Stimulated activated CD4-positive, alpha-beta T cell treated with anti-CD3 and anti-CD28 coated beads, Interleukin-4, amount 100 ng/mL, for 4 hours (primary cell): ENCODE measurements around the gene TNFRSF8.
A peak's percentile ranks its signal among the peaks of the same experiment; 100 is the strongest.

Experiments
- DNase-seq, 2 experiments: peaks; one replicate each; pipeline ENCODE4 v3.0.0-alpha.2; 2020

TNFRSF8 gene

DNA sequence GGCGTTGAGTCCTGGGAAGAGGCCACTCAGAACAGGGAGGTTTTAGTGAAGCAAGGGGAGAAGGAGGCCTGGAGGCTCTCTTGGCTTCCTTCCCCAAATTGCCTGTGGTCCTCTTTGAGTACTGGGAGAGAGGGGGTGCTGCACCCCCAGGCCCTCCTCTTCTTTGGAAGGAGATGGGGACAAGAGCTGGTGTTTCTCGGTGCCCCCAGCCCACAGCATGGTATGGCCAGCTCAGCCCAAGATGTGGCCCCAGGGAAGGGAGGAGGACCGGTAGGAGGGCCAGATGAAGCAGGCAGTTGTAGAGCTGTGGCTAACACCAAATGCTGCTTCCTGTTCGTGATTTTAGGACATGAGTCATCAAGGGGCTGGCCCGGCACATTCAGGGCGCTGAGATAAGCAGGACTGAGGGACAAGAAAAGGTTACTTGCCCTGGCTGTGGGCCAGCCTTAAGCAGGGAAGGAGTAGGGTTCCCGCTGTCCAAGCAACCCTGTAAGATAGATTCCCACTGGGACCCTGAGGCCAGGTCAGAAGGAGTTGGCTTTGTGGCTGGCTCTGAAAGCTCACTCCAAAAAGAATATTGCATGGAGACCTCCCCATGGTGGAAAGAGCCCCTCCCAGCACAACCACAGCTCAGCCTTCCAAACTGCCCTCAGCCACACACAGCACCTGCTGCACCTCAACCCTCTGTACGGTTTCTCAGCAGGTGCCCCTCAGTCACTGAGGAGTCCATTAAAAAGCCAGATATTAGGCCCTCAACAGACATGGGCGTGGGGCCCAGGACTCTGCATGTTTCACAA is 98.8 kb downstream of the TNFRSF8 start:
- peak; percentile 55 to 77 for DNase-seq

DNA sequence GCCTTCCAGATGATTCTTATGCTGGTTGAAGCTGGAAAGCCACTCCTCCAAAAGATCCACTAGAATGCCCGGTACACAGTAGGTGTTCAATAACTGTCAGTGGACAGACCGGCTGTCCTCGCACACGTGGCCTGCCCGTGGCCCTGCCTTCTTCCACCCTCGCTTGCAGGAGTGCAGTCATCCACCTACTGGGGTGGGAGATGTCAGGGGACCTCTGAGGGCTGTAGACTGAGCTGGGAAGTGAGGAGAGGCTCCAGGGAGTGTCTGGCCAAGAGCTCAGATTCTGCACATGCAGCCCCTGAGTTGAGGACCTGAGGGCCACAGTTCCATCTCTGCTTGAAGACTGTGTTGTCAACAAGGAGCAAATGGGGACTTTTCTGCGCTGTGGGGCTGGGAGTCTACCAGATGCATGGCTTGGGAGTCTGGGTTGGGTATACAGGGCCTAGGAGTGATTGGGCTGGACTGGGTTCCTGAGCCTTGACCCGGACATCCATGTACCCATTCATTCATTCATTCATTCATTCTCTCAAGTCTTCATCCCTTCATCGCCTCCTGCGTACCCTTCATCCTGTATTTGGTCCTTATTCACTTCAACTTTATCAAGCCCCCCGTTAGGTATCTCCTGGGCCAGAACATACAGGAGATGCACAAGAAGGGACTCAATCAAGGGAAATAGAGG is 99.5 kb downstream of the TNFRSF8 start:
- no peak for DNase-seq

DNA sequence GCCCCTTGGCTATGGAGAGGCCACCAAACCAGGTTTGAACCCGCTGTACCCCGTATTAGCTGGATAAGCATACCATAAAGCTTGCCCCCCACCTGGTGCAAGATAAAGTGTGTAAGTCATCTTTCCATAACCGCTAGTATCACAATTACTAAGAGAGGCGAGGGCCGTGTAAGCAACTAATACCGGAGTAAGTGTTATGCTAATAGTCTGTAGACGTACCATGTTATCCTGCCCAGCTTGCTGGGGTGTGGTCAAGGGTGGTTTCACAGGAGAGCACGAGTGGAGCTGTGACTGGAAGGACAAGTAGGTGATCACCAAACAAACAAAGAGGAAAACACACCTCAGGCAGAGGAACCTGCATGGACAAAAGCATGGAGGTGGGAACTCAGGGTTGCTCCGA is 100.1 kb downstream of the TNFRSF8 start:
- no peak for DNase-seq

DNA sequence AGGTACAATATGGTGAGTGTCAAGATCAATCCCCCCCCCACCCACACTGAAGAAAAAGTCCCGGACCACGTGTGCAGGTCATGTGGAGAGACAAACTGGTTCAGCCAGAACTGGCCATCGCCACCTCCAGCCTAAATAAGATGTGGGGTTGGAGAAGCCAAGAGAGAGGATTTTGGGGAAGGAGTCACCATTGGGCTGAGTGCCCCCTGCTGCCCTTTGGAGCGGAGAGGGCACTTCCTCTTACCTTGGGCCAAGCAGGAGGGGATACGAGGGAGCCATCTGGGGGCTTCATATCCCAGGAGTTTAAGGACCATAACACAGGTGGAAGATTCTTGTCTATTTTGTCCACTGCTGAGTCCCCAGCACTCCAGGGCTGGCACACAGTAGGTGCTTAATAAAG is 101.1 kb downstream of the TNFRSF8 start:
- DNase-seq, result no peak

DNA sequence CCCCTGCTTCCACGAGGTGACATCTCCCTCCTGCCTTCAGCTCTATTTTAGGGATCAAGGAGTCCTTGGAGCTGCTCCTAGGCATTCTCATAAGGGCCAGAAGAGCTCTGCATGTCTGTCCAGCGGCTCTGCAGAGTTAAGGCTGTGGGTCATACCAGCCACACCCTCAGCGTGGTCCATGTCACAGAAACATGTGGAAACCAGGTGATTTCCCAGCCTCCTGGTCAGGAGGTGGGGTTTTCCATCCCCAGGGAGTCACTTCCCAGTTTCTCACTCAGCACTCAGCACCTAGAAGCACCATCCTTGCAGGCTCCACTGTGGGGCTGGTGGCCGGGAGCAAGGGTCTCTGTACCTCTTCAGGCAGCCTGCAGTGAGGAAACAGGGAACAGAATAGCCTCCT is 102.2 kb downstream of the TNFRSF8 start:
- DNase-seq, result no peak

DNA sequence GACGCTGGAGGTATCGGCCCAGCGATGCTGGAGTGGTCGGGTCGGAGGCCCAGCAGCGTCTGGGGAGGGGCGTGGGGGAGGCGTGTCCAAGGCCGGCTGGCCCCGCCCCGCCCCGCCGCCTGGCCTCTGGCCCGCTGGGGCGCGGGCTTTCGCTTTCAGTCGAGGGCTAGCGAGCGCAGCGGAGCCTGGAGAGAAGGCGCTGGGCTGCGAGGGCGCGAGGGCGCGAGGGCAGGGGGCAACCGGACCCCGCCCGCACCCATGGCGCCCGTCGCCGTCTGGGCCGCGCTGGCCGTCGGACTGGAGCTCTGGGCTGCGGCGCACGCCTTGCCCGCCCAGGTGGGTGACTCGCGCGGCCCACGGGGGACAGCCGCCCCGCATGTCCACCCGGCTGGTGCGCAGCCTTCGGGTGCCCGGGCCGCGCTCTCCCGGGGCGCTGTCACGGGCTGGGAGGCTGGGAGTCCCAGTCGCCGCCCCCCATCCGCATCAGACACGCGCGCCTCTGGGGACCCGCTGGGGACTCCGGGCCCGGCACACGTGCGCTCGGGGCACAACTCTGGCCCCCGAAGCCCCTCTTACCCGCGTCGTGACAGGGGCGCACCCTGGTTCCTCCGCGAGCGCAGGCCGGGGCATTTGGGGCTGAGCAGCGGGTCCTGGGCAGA is 103.9 kb downstream of the TNFRSF8 start, which contains the start of gene TNFRSF1B:
Gene TNFRSF1B (plus strand): TSS at position 158 of the 659 bp plus-strand sequence. CDS start 101 bp downstream, at position 259.
- DNase-seq, result peak; percentile 67 to 77

DNA sequence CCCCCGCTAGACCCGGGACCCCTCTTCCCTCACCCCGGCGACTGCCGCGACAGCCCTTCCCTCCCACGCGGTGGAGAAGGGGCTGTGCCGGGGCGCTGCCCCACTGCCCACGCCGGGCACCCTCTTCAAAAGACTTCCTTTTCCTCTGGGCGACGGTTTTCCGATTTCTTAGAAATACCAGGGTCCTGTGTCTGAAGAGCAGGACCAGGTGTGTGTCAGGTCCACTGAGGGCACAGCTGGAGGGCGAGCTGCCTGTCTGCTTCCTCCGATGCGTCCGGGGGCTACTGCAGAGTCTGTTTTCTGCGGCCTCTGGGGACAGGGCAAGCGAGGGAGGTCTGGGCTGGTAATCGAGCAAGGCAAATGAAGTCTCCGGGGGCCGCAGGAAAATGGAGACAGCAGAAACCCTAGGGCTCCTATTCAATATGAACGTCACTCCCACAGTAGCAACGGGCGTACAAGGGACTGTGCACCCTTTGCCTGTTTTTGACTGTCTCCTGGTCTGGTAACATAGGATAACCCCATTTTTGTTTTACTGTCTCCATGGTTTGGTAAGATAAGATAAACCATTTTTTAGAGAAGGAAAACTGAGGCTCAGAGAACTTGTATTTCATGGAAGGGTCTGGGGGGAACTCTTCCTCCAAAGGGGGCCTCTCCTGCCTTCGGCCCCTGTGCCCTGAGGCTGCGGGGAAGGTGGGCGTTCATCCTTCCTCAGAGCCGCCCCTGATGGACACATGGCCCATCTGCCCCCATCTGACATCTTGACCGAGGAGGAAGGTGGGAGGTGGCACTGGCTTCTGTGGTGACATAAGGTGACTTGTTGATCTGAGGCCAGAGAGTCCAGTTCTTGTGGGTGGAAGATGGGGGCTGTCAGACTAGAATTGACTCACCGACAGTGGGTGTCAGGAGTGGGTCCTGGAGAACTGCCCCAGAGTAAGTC is 104.7 kb downstream of the TNFRSF8 start:
- peak; percentile 27 to 30 for DNase-seq

DNA sequence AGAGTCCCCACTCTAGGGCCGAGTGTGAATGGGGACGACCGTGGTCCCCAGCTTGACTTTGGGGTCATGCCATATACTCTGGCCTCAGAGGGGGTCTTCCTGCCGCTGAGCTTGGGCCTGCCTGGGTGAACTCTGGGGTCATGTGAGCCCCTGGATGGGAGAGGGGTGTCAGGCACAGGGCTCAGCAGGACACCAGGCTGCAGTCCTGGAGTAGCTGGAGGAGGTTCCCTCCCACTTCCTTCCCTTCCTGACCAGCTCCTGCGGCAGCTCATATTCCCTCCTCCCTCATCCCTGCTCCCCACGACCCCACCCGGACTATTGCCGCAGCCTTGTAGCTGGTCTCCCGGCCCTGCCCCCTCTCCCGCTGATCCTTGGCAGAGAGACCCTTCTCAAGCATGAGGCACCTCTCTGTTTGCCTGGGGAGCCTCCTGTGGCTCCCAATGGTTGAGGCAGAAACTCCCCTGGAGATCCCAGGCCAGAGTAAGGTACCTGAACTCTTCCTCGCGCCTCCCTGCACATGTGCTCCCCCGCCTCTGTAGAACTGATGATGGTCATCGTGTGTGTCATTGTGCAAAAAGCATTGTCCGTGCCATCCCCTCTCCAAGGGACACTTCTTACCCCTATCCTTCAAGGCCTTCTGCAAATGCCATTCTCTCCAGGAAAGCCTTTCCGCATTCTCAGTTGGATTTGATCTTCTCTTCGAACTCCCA is 105.5 kb downstream of the TNFRSF8 start:
- DNase-seq, result no peak

DNA sequence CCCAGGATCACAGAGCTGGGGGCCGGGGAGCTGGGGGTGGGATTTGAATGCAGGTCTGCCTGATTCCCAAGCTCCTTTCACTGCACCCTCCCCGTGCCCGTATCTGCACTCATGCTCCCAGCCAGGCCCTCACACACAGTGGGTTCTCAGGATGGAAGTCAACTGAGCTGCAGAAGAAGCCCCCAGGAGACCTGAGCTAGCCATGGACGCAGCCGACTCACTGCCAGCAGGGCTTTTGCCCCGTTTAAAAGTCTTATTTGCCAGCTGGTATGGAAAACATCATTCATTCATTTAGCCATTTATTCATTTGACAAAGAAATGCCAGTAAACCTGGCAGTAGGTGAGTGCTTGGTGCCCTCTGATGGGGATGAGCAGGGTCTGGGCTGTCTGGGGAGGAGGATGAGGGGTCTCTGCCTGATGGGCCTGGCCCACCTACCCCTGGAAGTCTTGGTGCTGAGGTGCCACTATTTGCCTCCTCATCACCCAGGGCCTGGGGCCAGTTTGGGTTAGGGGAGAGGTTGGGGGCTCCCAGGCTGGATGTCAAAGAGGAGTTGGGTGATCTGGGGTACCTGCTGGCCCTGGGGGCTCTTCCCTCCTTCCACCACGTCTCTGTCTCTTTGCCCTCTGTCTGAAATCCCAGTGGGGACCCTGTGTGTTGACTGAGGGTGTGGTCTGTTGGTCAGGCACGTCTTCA is 106.5 kb downstream of the TNFRSF8 start:
- DNase-seq, result no peak

DNA sequence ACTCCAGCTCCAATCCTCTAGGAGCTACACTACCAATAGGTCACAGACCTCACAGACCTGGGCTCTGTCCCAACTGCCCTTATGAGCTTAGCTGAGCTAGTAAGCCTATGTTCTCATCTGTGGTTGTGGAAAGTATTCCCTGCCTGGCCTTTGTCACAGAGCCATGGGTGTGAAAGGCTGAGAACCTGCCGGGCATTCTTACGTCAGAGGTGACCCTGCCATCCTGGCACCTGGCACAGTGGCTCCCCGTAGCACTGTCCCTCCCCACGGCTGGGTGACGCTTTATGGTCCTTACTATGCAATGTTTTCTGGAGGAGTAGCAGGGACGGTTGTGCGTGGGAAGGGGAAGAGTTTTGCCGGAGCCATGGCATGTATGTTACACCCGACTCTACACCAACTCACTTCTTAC is 107.2 kb downstream of the TNFRSF8 start:
- DNase-seq, result no peak

DNA sequence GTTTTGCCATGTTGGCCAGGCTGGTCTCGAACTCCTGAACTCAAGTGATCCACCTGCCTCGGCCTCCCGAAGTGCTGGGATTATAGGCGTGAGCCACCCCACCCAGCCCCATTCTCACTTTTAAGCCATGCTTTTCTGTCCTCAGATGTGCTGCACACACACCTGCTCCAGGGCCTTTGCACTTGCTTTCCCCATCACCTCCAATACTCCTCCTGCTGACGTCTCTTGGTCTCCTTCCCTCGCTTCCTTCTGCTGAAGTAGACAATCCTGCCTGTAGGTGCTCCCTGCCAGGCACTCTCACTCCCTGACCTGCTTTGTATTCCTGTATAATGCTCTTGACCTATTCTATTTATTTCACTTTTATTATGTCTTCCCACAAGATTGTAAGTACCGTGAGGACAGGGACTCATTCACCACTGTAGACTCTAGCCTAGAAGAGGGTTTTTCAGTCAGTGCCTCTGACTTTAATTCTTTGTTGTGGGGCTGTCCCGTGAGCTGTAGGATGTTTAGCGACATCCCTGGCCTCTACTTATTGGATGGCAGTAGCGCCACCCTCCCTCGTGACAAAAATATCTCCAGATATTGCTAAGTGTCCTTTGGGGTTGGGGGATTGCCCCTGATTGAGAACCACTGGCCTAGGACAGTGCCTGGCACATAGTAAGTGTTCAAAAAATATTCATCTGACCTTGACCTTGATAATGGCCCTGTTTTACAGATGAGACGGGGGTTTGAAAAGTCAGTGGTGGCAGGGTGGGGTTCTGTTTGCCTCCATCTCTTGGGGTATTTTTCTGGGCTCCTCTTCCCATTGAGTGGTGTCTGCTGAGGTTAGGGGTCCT is 108.3 kb downstream of the TNFRSF8 start:
- DNase-seq, result peak in 1 of 2 experiments; percentile 27

DNA sequence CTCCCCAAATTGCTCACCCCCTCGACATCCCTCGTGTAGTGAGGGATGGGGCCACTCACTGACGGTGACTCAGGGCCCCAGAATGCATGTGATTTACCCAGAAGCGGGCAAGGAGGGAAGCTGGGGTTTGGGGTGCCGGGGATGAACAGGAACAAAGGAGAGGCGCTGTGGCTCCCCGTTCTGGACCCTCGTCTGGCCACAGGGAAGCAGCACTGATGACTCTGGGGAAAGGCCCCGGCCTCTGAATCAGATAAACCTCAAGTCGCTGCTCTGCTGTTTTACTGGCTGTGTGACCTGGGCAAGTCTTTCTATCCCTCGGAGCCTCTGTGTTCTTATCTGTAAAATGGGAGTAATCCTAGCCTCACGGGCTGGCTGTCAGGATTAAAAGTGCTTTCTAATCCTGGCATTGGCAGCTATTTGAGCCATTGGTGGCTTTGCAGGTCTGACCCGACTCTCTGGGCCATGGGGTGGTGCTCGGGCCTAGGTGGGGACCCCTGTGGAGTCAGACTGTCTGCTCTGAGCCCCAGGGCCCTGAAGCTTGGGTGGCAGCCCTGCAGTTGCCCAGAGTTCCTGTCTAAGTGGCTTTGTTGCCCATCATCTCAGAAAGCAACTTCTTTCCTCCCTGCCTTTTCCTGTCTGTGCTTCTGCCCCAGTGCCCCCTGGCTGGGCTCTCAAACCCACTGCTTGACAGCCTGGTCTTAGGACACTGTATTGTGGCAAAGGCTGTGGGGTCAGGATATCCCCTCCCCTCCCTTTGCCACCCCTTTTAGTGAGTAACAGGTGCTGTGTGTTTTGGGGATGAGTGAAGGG is 109.1 kb downstream of the TNFRSF8 start:
- peak in 1 of 2 experiments; percentile 25 for DNase-seq

DNA sequence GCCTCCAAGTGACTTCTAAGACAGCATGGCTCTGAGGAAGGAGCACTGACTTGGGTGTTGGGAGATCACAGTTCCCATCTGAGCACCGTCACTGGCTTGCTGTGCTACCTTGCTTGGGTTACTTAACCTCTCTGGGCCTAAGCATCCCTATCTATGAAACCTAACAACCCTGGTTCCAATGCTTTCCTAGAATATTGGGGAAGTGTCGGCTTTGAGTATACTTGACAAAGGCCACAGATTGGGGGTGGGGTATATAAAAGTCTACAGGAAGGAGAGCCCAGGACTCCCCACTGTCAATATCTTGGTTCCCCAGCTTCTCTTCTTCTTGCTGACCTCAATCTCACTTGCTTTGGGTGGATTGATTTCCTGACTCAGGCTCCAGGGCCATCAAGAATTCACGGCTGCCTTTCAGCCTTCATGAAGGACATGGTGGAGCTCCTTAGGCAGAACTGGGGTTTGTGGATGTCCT is 110.0 kb downstream of the TNFRSF8 start:
- DNase-seq, result no peak

DNA sequence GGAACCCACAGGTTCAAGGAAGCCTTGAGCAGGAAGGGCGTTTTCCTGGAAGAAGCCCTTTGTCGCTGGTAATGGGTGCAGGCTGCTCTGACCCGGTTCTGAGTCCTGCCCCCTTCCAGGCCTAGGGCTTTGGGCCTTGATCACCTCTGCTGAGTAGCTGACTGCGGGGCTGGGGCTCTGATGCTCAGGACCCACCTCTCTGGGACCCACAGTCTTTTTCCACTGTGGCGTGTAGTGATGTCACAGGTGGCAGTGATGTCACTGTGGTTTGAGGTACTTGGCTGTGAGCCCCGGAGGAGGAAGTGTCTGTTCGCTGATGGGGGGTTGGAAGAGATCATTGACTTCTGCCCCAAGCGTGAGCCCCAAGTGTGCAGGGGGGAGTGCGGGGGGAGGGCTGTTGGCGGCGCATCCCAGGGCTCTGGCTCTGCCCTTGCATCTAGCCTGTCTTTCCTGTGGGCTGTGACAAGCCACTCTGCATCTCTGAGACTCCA is 110.6 kb downstream of the TNFRSF8 start:
- DNase-seq, result peak; percentile 74 to 97

DNA sequence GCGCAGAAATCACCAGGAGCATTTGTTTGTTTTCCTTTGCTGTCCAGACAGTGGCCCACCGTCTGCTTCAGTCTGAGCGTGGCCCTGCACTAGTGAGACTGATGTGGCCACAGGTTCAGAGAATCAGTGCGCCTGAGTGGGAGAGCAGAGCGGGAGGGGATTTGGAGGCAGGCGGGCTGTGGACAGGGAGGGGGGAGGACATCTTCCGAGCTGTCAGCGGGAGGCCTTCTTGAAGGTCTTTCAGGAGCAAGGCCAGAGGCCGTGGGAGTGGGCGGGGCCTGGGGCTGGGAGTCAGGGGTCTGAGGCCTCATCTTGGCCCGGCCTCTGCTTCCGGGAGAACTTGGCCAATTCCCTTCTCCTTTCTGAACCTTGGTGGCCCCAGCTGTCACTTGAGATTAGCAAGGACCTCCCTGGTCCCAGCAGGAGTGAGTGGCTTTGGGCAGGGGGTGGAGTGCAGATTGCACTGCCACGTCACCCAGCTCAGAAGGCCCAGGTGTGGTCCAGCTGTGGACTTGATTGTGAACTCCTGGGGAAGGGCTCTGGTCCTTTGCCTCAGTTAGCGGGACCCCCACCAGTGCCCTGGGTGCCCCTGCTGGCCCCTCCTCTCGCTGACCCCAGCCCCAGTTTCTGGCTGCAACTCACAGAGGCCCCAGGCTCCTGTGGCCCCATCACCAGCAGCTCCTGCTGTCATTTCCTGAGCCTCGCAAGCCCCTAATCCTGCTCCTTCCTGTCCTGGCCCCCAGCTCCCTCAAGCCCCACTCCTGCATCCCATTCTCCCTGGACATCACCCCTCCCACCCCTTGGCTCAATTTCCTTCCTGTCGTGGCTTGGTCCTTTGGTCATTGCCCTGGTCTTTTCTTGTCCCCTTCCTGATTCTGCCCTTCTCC is 112.1 kb downstream of the TNFRSF8 start:
- no peak for DNase-seq

DNA sequence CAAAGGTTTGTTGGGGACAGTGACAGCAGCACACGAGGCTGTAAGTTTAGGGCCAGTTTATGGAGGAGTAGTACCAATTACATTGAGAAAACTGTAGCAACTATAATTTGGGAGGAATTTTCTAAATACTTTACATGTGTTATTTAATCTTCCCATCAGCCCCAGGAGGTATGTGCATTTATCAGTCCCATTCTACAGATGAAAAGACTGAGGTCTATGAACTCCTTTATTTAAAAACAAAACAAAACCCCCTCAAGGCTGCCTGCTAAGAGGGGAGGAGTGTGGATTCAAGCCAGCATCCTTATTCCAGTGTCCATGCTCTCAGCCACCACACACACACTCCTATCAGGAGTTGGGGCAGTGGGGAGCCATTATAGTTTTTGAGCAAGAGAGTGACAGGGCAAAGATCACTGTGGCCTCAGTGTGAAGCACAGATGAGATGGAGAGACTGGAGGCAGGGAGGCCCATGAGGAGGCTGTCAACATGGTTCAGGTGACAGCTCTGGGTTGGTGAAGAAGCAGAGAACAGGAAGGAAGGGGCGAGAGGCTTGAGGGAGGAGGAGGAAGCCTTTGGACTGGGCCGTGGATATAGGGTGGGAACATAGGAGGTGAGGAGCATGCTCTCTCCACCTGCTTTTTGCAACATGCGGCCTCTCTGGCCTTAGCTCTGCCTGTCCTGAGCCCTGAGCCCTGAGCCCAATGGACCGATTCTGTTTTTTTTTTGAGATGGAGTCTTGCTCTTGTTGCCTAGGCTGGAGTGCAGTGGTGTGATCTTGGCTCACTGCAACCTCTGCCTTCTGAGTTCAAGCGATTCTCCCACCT is 113.4 kb downstream of the TNFRSF8 start:
- no peak for DNase-seq
